HepG2 (cell line): ENCODE results near the gene CD93. TPM values are rescaled to one million over a fixed set of nuclear protein-coding genes. Genes with fewer than 3 reads are reported as not detected.

Experiments used
- ATF5 ChIP-seq: sonication (generic); formaldehyde crosslinking; IDR thresholded peaks from 2 replicates; pipeline ENCODE4 v1.4.0; 2020; ENCODE audit warnings: mild to moderate bottlenecking, low read depth, missing genetic modification reagents
- CCAR2 ChIP-seq: fragments of 200-400 bp; formaldehyde crosslinking; optimal IDR thresholded peaks from 2 replicates; pipeline ENCODE3; 2018; ENCODE audit warnings: low read depth, mild to moderate bottlenecking, low read length, moderate library complexity
- DBP ChIP-seq: sonication (generic); formaldehyde crosslinking; IDR thresholded peaks from 2 replicates; pipeline ENCODE4 v1.4.0; 2020; ENCODE audit warnings: missing genetic modification reagents; ENCODE audit errors: not compliant biosample characterization
- IRF2 ChIP-seq: IDR thresholded peaks from 2 replicates; pipeline ENCODE4 v1.6.1; 2018; ENCODE audit warnings: missing genetic modification reagents, missing compliant biosample characterization
- PAXIP1 ChIP-seq: sonication (generic); formaldehyde crosslinking; conservative IDR thresholded peaks from 2 replicates; pipeline ENCODE4 v1.4.0; 2020; ENCODE audit warnings: mild to moderate bottlenecking, missing genetic modification reagents, moderate library complexity
- RELA ChIP-seq: sonication (generic); formaldehyde crosslinking; IDR thresholded peaks from 2 replicates; pipeline ENCODE4 v1.4.0; 2020; ENCODE audit warnings: missing genetic modification reagents
- ZBTB39 ChIP-seq: sonication (generic); formaldehyde crosslinking; IDR thresholded peaks from 2 replicates; pipeline ENCODE4 v1.5.0; 2020; ENCODE audit warnings: missing genetic modification reagents
- ZBTB8A ChIP-seq: sonication (generic); formaldehyde crosslinking; IDR thresholded peaks from 2 replicates; pipeline ENCODE4 v1.4.0; 2020; ENCODE audit warnings: mild to moderate bottlenecking, low read depth, missing genetic modification reagents, borderline replicate concordance
- ZNF124 ChIP-seq: sonication (generic); formaldehyde crosslinking; IDR thresholded peaks from 2 replicates; pipeline ENCODE4 v1.4.0; 2020; ENCODE audit warnings: missing genetic modification reagents
- ZNF550 ChIP-seq: sonication (generic); formaldehyde crosslinking; IDR thresholded peaks from 2 replicates; pipeline ENCODE4 v1.4.0; 2020; ENCODE audit warnings: mild to moderate bottlenecking, missing genetic modification reagents, borderline replicate concordance
- ZNF883 ChIP-seq: sonication (generic); formaldehyde crosslinking; IDR thresholded peaks from 2 replicates; pipeline ENCODE4 v1.5.1; 2020; ENCODE audit warnings: mild to moderate bottlenecking, missing genetic modification reagents; ENCODE audit errors: not compliant biosample characterization
- polyA plus RNA-seq, 8 experiments: library from polyadenylated mRNA; depleted of rRNA in 3 of 8; stranded (reverse) in 7 of 8; unstranded in 1 of 8; fragments of >200 nt; fragmentation: Illumina TruSeq in 4 of 8; extraction: Trizol in 4 of 8; gene quantifications; 2 replicates each; pipeline versions ENCODE4 v1.2.1 to v1.2.3, GENCODE V29; 2011 to 2016; ENCODE audit warnings: low read depth in 4 of 8, missing spikeins in 1 of 8, mixed read lengths in 1 of 8; ENCODE audit not compliant: insufficient read depth in 1 of 8
- total RNA-seq, 5 experiments: library from RNA; depleted of rRNA; stranded (reverse); fragments of >200 nt; fragmentation: Illumina TruSeq; extraction: Trizol; gene quantifications; 2 replicates each; pipeline ENCODE4 v1.2.3, GENCODE V29; 2016; ENCODE audit warnings: low read depth in 1 of 5
- TF ChIP-seq, protein P1 (sequence below): sonication (generic); formaldehyde crosslinking; IDR thresholded peaks from 2 replicates; pipeline ENCODE4 v1.9.0; 2021; ENCODE audit warnings: missing genetic modification reagents, borderline replicate concordance
- TF ChIP-seq, protein P2 (sequence below): IDR thresholded peaks from 2 replicates; pipeline ENCODE4 v1.6.1; 2016

Gene CD93
- total and polyA plus RNA-seq, 2 of the 13 experiments (the other 11 are each of a cell fraction or from before 2014, with no cell fraction given) = not detected

DNA sequence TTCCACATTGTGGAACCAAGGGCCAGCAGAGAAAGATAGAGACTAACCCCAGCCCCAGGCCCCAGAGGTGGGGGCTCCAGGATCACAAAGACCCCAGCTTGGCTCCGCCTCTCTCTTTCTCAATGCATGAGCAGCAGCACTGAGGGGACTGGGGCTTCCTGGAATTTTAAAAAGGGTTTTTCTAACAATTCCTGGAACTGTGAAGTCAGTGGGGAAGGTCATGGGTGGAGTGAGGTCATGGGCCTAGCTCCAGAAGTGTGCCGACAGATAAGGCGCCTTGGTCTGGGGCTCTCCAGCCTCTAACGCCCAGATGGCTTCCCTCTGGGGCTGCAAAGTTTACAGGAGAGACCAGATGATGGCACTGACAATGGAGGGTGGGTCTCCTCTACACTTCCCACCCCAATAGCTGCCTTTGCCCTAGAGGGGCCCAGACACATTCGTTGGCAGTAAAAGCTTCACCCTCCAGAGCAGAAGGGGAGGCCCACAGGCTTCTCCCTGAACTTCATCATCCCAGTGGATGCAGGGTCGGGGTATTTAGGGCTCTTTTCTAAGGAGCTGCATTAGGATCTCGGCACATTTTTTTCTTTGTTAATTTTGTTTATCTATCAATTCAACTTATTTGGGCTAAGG is 46.9 kb upstream of the CD93 start (continued):
- TF ChIP-seq, protein P1, sequence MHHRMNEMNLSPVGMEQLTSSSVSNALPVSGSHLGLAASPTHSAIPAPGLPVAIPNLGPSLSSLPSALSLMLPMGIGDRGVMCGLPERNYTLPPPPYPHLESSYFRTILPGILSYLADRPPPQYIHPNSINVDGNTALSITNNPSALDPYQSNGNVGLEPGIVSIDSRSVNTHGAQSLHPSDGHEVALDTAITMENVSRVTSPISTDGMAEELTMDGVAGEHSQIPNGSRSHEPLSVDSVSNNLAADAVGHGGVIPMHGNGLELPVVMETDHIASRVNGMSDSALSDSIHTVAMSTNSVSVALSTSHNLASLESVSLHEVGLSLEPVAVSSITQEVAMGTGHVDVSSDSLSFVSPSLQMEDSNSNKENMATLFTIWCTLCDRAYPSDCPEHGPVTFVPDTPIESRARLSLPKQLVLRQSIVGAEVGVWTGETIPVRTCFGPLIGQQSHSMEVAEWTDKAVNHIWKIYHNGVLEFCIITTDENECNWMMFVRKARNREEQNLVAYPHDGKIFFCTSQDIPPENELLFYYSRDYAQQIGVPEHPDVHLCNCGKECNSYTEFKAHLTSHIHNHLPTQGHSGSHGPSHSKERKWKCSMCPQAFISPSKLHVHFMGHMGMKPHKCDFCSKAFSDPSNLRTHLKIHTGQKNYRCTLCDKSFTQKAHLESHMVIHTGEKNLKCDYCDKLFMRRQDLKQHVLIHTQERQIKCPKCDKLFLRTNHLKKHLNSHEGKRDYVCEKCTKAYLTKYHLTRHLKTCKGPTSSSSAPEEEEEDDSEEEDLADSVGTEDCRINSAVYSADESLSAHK (CRISPR knock-in tag) = no peak
- TF ChIP-seq ZBTB39 (CRISPR knock-in tag) (no peak), IRF2 (no peak), ZBTB8A (CRISPR knock-in tag) (no peak), DBP (CRISPR knock-in tag) (no peak), CCAR2 (no peak), ZNF550 (CRISPR knock-in tag) (no peak), PAXIP1 (no peak), ZNF124 (no peak), ZNF883 (CRISPR knock-in tag) (no peak), ATF5 (CRISPR knock-in tag) (no peak), RELA (CRISPR knock-in tag) (no peak)
- TF ChIP-seq, protein P2, sequence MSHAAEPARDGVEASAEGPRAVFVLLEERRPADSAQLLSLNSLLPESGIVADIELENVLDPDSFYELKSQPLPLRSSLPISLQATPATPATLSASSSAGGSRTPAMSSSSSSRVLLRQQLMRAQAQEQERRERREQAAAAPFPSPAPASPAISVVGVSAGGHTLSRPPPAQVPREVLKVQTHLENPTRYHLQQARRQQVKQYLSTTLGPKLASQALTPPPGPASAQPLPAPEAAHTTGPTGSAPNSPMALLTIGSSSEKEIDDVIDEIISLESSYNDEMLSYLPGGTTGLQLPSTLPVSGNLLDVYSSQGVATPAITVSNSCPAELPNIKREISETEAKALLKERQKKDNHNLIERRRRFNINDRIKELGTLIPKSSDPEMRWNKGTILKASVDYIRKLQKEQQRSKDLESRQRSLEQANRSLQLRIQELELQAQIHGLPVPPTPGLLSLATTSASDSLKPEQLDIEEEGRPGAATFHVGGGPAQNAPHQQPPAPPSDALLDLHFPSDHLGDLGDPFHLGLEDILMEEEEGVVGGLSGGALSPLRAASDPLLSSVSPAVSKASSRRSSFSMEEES (CRISPR knock-in tag) = no peak
